Skeletal muscle tissue (tissue), 4 donors: Measurements from ENCODE around the gene CLGN. TPM values are rescaled to one million over a fixed set of nuclear protein-coding genes. Genes with fewer than 3 reads are reported as not detected.

Experiments used
- H3K27ac ChIP-seq: one replicate; pipeline ENCODE4 v1.7.0; 2013; ENCODE audit warnings: mild to moderate bottlenecking, low read depth, low read length, inconsistent platforms
- H3K27me3 ChIP-seq, 3 donors: one replicate each; pipeline ENCODE4 v1.7.0; 2013; ENCODE audit warnings: low read length in 3 of 3; ENCODE audit not compliant: control insufficient read depth in 3 of 3, insufficient read depth in 3 of 3
- H3K36me3 ChIP-seq, 3 donors: one replicate each; pipeline ENCODE4 v1.7.0; 2013; ENCODE audit warnings: low read length in 3 of 3; ENCODE audit not compliant: control insufficient read depth in 3 of 3, insufficient read depth in 3 of 3
- H3K4me1 ChIP-seq, 3 donors: one replicate each; pipeline ENCODE4 v1.7.0; 2013; ENCODE audit warnings: low read length in 3 of 3, mild to moderate bottlenecking in 3 of 3; ENCODE audit not compliant: control insufficient read depth in 3 of 3, insufficient read depth in 3 of 3
- H3K4me3 ChIP-seq, 3 donors: one replicate each; pipeline ENCODE4 v1.7.0; 2013; ENCODE audit warnings: low read length in 3 of 3
- H3K9ac ChIP-seq, 3 donors: one replicate each; pipeline ENCODE4 v1.7.0; 2013; ENCODE audit warnings: low read length in 3 of 3, mild to moderate bottlenecking in 3 of 3, moderate library complexity in 2 of 3, low read depth in 1 of 3
- H3K9me3 ChIP-seq, 3 donors: one replicate each; pipeline ENCODE4 v1.7.0; 2013; ENCODE audit warnings: low read length in 3 of 3; ENCODE audit not compliant: control insufficient read depth in 3 of 3
- total RNA-seq: library from RNA; depleted of rRNA; stranded (reverse); fragments of >200 nt; gene quantifications from one replicate; pipeline ENCODE4 v1.2.3, GENCODE V29; 2014
- donor health status: Osteomylitis.

Gene CLGN
- total RNA-seq, 1 donor from 2014 or later: 1.0 TPM

GRCh38 chr4:140359562-140360427 lies 67.7 kb downstream of the CLGN start:
- no peak overlapping the region for H3K9ac ChIP-seq
- H3K36me3 ChIP-seq: no peaks in the 10 kb centered on the region
- no peak overlapping the region for H3K27ac ChIP-seq
- H3K9me3 ChIP-seq: no peaks in the 10 kb centered on the region
- no peaks in the 10 kb centered on the region for H3K27me3 ChIP-seq
- no peak overlapping the region for H3K4me3 ChIP-seq
- no peaks in the 10 kb centered on the region for H3K4me1 ChIP-seq

GRCh38 chr4:140358281-140358680 lies 69.2 kb downstream of the CLGN start:
- H3K4me1 ChIP-seq: no peaks in the 10 kb centered on the region

GRCh38 chr4:140357868-140358267 lies 69.6 kb downstream of the CLGN start:
- H3K4me3 ChIP-seq: no peak overlapping the region

More at GRCh38 chr4:140358281-140358680, 69.2 kb downstream of the CLGN start:
- no peaks in the 10 kb centered on the region for H3K36me3 ChIP-seq
- H3K9me3 ChIP-seq: no peaks in the 10 kb centered on the region
- no peaks in the 10 kb centered on the region for H3K27me3 ChIP-seq
- no peak overlapping the region for H3K4me3 ChIP-seq
- H3K27ac ChIP-seq: no peak overlapping the region
- no peak overlapping the region for H3K9ac ChIP-seq

GRCh38 chr4:140355288-140355687 lies 72.2 kb downstream of the CLGN start:
- no peak overlapping the region for H3K27ac ChIP-seq
- no peaks in the 10 kb centered on the region for H3K9me3 ChIP-seq
- H3K4me1 ChIP-seq: no peaks in the 10 kb centered on the region
- no peaks in the 10 kb centered on the region for H3K27me3 ChIP-seq
- no peak overlapping the region for H3K9ac ChIP-seq
- H3K36me3 ChIP-seq: no peaks in the 10 kb centered on the region
- H3K4me3 ChIP-seq: no peak overlapping the region

More at GRCh38 chr4:140357868-140358267, 69.6 kb downstream of the CLGN start:
- no peaks in the 10 kb centered on the region for H3K4me1 ChIP-seq
- no peaks in the 10 kb centered on the region for H3K36me3 ChIP-seq
- no peaks in the 10 kb centered on the region for H3K9me3 ChIP-seq
- H3K27ac ChIP-seq: no peak overlapping the region
- H3K9ac ChIP-seq: no peak overlapping the region
- H3K27me3 ChIP-seq: no peaks in the 10 kb centered on the region

- Histone ChIP-seq H3K4me3 (no peak overlapping the region), H3K27me3 (no peaks in the 10 kb centered on the region), H3K9me3 (no peaks in the 10 kb centered on the region), H3K36me3 (no peaks in the 10 kb centered on the region), H3K9ac (no peak overlapping the region), H3K4me1 (no peaks in the 10 kb centered on the region), H3K27ac (no peak overlapping the region)
Measured at GRCh38 chr4:140353786-140354185, 73.7 kb downstream of the CLGN start.

GRCh38 chr4:140351093-140352075 lies 76.1 kb downstream of the CLGN start:
- H3K27me3 ChIP-seq: no peaks in the 10 kb centered on the region
- no peak overlapping the region for H3K27ac ChIP-seq
- H3K4me3 ChIP-seq: no peak overlapping the region
- no peaks in the 10 kb centered on the region for H3K36me3 ChIP-seq
- no peaks in the 10 kb centered on the region for H3K9me3 ChIP-seq
- H3K9ac ChIP-seq: no peak overlapping the region
- H3K4me1 ChIP-seq: no peaks in the 10 kb centered on the region

GRCh38 chr4:140349816-140350215 lies 77.6 kb downstream of the CLGN start:
- H3K27me3 ChIP-seq: no peaks in the 10 kb centered on the region
- H3K4me3 ChIP-seq: no peak overlapping the region
- H3K36me3 ChIP-seq: no peaks in the 10 kb centered on the region
- no peaks in the 10 kb centered on the region for H3K9me3 ChIP-seq
- H3K9ac ChIP-seq: no peak overlapping the region
- H3K27ac ChIP-seq: no peak overlapping the region
- H3K4me1 ChIP-seq: no peaks in the 10 kb centered on the region

- Histone ChIP-seq H3K4me1 (no peaks in the 10 kb centered on the region), H3K9ac (no peak overlapping the region), H3K4me3 (no peak overlapping the region), H3K27me3 (no peaks in the 10 kb centered on the region), H3K27ac (no peak overlapping the region), H3K36me3 (no peaks in the 10 kb centered on the region), H3K9me3 (no peaks in the 10 kb centered on the region)
Measured at GRCh38 chr4:140346136-140346535, 81.3 kb downstream of the CLGN start.

GRCh38 chr4:140344621-140345020 lies 82.8 kb downstream of the CLGN start:
- H3K4me1 ChIP-seq: no peaks in the 10 kb centered on the region
- H3K4me3 ChIP-seq: no peak overlapping the region

GRCh38 chr4:140344101-140344500 lies 83.3 kb downstream of the CLGN start:
- Histone ChIP-seq H3K27me3 (no peaks in the 10 kb centered on the region), H3K9me3 (no peaks in the 10 kb centered on the region), H3K4me1 (no peaks in the 10 kb centered on the region), H3K36me3 (no peaks in the 10 kb centered on the region), H3K27ac (no peak overlapping the region), H3K9ac (no peak overlapping the region), H3K4me3 (no peak overlapping the region)

More at GRCh38 chr4:140344621-140345020, 82.8 kb downstream of the CLGN start:
- Histone ChIP-seq H3K27me3 (no peaks in the 10 kb centered on the region), H3K27ac (no peak overlapping the region), H3K9me3 (no peaks in the 10 kb centered on the region), H3K36me3 (no peaks in the 10 kb centered on the region), H3K9ac (no peak overlapping the region)
